OCI-LY3 (cell line): ENCODE results near the gene IRF2.

Source experiments
- H2AFZ ChIP-seq: fragments of 200-600, 300-600 bp; shearing (Covaris generic); 2 replicates; pipeline ENCODE4 v1.6.0; 2014; ENCODE audit warnings: antibody characterized with exemption, low read depth, low read length
- H3K27ac ChIP-seq: fragments of 200-600, 300-600 bp; sonication (generic); 2 replicates; pipeline ENCODE4 v1.5.1; 2014; ENCODE audit warnings: mild to moderate bottlenecking, low read length, moderate library complexity, mixed read lengths
- H3K27me3 ChIP-seq: fragments of 200-600, 300-600 bp; sonication (generic); 2 replicates; pipeline ENCODE4 v1.6.1; 2014; ENCODE audit warnings: low read depth, low read length, mixed read lengths
- H3K36me3 ChIP-seq: fragments of 200-600, 300-600 bp; sonication (generic); replicated peaks from 2 replicates; pipeline ENCODE3; 2014; ENCODE audit warnings: low read depth, low read length, mixed read lengths
- H3K4me1 ChIP-seq: fragments of 300-600, 200-600 bp; sonication (generic); 2 replicates; pipeline ENCODE4 v1.6.1; 2014; ENCODE audit warnings: low read length, mixed read lengths
- H3K4me2 ChIP-seq: fragments of 200-600, 300-600 bp; sonication (generic); 2 replicates; pipeline ENCODE4 v1.6.1; 2014; ENCODE audit warnings: low read length, mixed read lengths
- H3K4me3 ChIP-seq: fragments of 300-600, 200-600 bp; sonication (generic); 2 replicates; pipeline ENCODE4 v1.5.1; 2014; ENCODE audit warnings: antibody characterized with exemption, mild to moderate bottlenecking, low read length, moderate library complexity
- H3K79me2 ChIP-seq: fragments of 300-600, 200-600 bp; shearing (Covaris generic); 2 replicates; pipeline ENCODE4 v1.6.1; 2014; ENCODE audit warnings: mild to moderate bottlenecking, low read length, mixed read lengths
- H3K9ac ChIP-seq: fragments of 300-600, 200-600 bp; shearing (Covaris generic); 2 replicates; pipeline ENCODE4 v1.6.0; 2014; ENCODE audit warnings: mild to moderate bottlenecking, low read length, moderate library complexity
- H3K9me3 ChIP-seq: fragments of 200-600, 300-600 bp; shearing (Covaris generic); 2 replicates; pipeline ENCODE4 v1.6.1; 2014; ENCODE audit warnings: low read length, mixed read lengths; ENCODE audit not compliant: insufficient read depth
- H4K20me1 ChIP-seq: fragments of 200-600, 300-600 bp; sonication (generic); 2 replicates; pipeline ENCODE4 v1.6.1; 2016; ENCODE audit warnings: low read length, mixed read lengths; ENCODE audit not compliant: insufficient read depth
- EZH2phosphoT487 ChIP-seq: fragments of 200-600 bp; shearing (Covaris generic); IDR thresholded peaks from 2 replicates; pipeline ENCODE4 v1.6.1; 2018; ENCODE audit warnings: antibody characterized with exemption, mixed run types, low read depth
- TF ChIP-seq, protein P1 (sequence below): fragments of 200-600, 300-600 bp; sonication (generic); IDR thresholded peaks from 2 replicates; pipeline ENCODE4 v1.5.1; 2014; ENCODE audit warnings: antibody characterized with exemption, low read length, low read depth

Gene IRF2

DNA sequence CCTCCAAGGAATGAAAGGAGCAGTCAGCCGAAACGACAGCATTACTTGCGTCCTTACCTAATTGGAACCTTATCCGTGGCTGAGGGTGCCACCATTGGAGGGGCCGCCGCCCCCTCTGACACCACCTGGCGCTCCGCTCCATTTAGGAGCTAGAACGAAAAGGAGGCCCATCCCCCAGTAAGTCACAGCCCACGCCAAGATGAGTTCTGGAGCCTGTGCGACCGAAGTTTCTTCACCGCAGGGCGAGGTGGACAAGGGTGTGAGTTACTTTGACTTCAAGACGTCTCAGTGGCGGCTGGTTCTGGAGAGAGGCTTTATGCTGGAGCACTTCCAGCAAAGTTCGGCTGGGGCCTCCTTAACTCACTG, 729 bp upstream of the IRF2 start:
- Histone ChIP-seq H3K27ac (peak overlapping the region; percentile 83), H3K4me2 (peak overlapping the region; percentile 85), H2AFZ (no peak overlapping the region), H4K20me1 (peaks cover 14% of the 10 kb centered on the region; the same call in 1 of the 2 replicates), H3K27me3 (no peaks in the 10 kb centered on the region), H3K79me2 (peaks cover 54% of the 10 kb centered on the region), H3K9me3 (no peaks in the 10 kb centered on the region), H3K36me3 (no peaks in the 10 kb centered on the region), H3K9ac (peak overlapping the region; percentile 93), H3K4me3 (peak overlapping the region; percentile 91), H3K4me1 (peaks cover 21% of the 10 kb centered on the region)
- TF ChIP-seq EZH2phosphoT487: no peak
- TF ChIP-seq, protein P1, sequence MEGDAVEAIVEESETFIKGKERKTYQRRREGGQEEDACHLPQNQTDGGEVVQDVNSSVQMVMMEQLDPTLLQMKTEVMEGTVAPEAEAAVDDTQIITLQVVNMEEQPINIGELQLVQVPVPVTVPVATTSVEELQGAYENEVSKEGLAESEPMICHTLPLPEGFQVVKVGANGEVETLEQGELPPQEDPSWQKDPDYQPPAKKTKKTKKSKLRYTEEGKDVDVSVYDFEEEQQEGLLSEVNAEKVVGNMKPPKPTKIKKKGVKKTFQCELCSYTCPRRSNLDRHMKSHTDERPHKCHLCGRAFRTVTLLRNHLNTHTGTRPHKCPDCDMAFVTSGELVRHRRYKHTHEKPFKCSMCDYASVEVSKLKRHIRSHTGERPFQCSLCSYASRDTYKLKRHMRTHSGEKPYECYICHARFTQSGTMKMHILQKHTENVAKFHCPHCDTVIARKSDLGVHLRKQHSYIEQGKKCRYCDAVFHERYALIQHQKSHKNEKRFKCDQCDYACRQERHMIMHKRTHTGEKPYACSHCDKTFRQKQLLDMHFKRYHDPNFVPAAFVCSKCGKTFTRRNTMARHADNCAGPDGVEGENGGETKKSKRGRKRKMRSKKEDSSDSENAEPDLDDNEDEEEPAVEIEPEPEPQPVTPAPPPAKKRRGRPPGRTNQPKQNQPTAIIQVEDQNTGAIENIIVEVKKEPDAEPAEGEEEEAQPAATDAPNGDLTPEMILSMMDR: no peak

DNA sequence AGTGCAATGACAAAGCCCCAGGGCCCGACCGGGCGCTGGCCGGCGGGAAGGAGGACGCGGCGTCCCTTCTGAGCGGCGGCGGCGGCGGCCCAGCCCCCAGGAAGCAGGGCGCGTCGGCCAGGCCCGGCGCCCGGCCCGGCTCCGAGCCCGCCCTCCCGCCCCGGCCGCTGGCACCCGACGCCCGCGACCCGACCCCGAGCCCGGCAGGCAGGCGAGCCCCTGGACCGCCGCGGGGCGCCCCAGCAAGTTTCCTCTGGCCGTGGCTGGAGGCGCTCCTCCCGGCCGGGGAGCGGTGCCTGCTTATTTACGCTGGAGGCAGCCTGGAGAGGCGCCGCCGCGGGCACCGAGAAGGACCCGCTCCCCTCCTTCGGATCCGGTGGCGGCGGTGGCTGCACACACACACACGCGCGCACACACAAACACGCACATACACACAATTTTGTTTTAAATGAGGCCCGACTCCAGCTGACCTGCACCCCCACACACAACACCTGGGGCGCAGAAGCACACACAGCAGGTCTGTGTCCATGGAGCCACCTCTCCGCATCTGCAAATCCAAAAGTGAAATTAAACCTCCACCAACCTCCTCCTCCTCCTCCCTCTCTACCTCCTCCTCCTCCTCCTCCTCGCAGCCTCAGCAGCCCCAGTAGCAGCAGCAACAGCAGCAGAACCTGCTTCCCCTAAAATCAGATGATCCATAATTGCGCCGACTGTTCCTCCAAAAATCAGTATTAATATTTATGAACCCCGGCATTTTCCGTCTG, 669 bp downstream of the IRF2 start:
- Histone ChIP-seq H3K4me1 (peaks cover 23% of the 10 kb centered on the region), H3K4me2 (peak overlapping the region; percentile 64), H2AFZ (no peak overlapping the region), H3K27ac (peak overlapping the region; percentile 98), H3K79me2 (peaks cover 68% of the 10 kb centered on the region), H3K4me3 (peak overlapping the region; percentile 93), H3K27me3 (no peaks in the 10 kb centered on the region), H3K9me3 (no peaks in the 10 kb centered on the region), H3K36me3 (no peaks in the 10 kb centered on the region), H3K9ac (peak overlapping the region; percentile 96), H4K20me1 (peaks cover 27% of the 10 kb centered on the region; the same call in 1 of the 2 replicates)
- TF ChIP-seq, protein P1: no peak
- TF ChIP-seq EZH2phosphoT487: no peak

DNA sequence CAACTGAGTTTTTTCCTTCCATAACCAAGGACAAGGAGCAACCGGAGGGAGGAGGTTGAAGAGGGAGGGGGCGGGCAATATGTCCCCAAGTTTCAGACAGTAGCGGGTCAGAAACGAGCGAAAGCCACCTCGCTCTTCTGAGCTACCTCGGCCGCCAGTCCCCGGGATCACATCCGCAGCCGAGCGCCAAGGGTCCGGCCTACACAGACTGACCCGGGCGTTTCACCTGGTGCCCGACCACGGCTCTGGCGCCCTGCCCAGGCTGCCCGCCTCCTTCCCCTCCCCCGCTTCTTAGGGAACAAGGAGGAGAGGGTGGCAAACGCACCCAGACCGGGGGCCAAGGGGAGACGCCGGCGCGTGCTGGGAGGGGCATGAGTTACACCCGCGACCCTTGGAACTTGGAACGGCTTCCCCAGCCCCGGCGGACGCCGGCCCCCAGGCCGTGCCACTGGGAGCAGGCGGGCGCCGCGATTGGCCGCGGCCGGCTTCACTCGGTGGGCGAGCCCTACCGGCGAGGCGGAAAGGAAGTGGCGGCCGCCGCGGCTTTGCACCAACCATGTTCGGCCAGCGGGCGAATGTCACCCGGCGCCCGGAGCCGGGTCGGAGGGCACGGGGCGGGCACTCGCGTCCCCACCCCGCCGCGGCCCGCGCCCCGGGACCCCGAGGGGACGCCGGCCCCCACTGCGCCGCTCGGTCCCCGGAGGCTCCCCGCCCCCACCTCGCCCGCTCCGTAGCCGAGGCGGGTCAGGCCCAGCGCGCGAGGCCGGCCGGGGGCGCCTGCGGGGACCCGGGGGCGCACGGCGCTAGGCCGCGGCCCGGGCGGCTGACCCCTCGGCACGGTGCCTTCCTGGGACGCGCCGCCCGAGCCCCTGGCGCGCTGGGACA, 1.5 kb downstream of the IRF2 start:
- peak overlapping the region; percentile 98 for H3K27ac ChIP-seq
- H3K4me2 ChIP-seq: peak overlapping the region; percentile 78
- peak overlapping the region; percentile 96 for H3K9ac ChIP-seq
- H3K79me2 ChIP-seq: peaks cover 76% of the 10 kb centered on the region
- no peak overlapping the region for H2AFZ ChIP-seq
- H3K27me3 ChIP-seq: no peaks in the 10 kb centered on the region
- TF ChIP-seq EZH2phosphoT487: no peak
- TF ChIP-seq, protein P1: no peak
- peak overlapping the region; percentile 93 for H3K4me3 ChIP-seq
- H3K9me3 ChIP-seq: no peaks in the 10 kb centered on the region
- H4K20me1 ChIP-seq: peaks cover 31% of the 10 kb centered on the region; the same call in 1 of the 2 replicates
- peaks cover 23% of the 10 kb centered on the region for H3K4me1 ChIP-seq
- H3K36me3 ChIP-seq: no peaks in the 10 kb centered on the region
